Mammary epithelial cell (primary cell): ENCODE results near the gene DESI1.

Experiments used
- CTCF ChIP-seq, 2 donors: IDR thresholded peaks in 1 of 2; conservative IDR thresholded peaks in 1 of 2; 2 replicates each; pipeline ENCODE4 v1.5.1; 2011 to 2012; ENCODE audit warnings: inconsistent platforms in 2 of 2, low read length in 2 of 2, mild to moderate bottlenecking in 2 of 2, control low read depth in 1 of 2, low read depth in 1 of 2; ENCODE audit not compliant: insufficient read depth in 1 of 2; ENCODE audit errors: extremely low read depth in 1 of 2
- EZH2 ChIP-seq: IDR thresholded peaks from 2 replicates; pipeline ENCODE4 v1.6.1; 2012; ENCODE audit warnings: low read length, inconsistent platforms, borderline replicate concordance

GRCh38 chr22:41638124-41638523, 17.3 kb upstream of the DESI1 start:
- TF ChIP-seq EZH2, result no peak
- TF ChIP-seq CTCF (conservative IDR thresholded peaks at IDR 0.05 in 1 of 2, IDR thresholded peaks at IDR 0.05 in 1 of 2; ENCODE audit: extremely low read depth in 1 of 2, insufficient read depth in 1 of 2, low read depth in 1 of 2, low read length in 2 of 2), result no peak
